ENCODE results near the gene RPS6KC1. TPM values are rescaled to one million over a fixed set of nuclear protein-coding genes. Genes with fewer than 3 reads are reported as not detected.
"Not testable (repeated sequence)": the region's sequence is repeated elsewhere in the genome, so short reads cannot be mapped to it uniquely, and the experiment has no call there.

The RPS6KC1 gene
- total and polyA plus RNA-seq, 9 donors: 13.1 to 25.1 (median 18.4) TPM

- Histone ChIP-seq H3K4me1 (ENCODE audit: control insufficient read depth, insufficient read depth, low read length) (no peaks in the 10 kb centered on the region), H3K27me3 (ENCODE audit: control insufficient read depth, insufficient read depth, low read length) (no peaks in the 10 kb centered on the region), H3K36me3 (ENCODE audit: control insufficient read depth, insufficient read depth, low read length) (peaks cover 28% of the 10 kb centered on the region), H3K27ac (ENCODE audit: low read length) (no peak overlapping the region), H3K9me3 (replicated peaks; ENCODE audit: control insufficient read depth, low read depth, low read length) (no peaks in the 10 kb centered on the region), H3K4me3 (ENCODE audit: low read length) (no peak overlapping the region)
- DNase-seq: no peak
- 80% methylated on average over 1 of the region's 2 CpGs for WGBS (ENCODE audit: insufficient coverage)
Observed at GRCh38 chr1:213082420-213083111, 31.5 kb downstream of the RPS6KC1 start.

GRCh38 chr1:213083112-213083445, 32.0 kb downstream of the RPS6KC1 start:
- no peaks in the 10 kb centered on the region for H3K4me1 ChIP-seq (ENCODE audit: control insufficient read depth, insufficient read depth, low read length)
- no peaks in the 10 kb centered on the region for H3K9me3 ChIP-seq (replicated peaks; ENCODE audit: control insufficient read depth, low read depth, low read length)
- no peak for DNase-seq
- H3K27ac ChIP-seq (ENCODE audit: low read length): no peak overlapping the region
- H3K27me3 ChIP-seq (ENCODE audit: control insufficient read depth, insufficient read depth, low read length): no peaks in the 10 kb centered on the region
- no peak overlapping the region for H3K4me3 ChIP-seq (ENCODE audit: low read length)
- H3K36me3 ChIP-seq (ENCODE audit: control insufficient read depth, insufficient read depth, low read length): peaks cover 33% of the 10 kb centered on the region
- WGBS (ENCODE audit: insufficient coverage): no CpG with 5 or more reads among the region's 3 CpGs

DNA sequence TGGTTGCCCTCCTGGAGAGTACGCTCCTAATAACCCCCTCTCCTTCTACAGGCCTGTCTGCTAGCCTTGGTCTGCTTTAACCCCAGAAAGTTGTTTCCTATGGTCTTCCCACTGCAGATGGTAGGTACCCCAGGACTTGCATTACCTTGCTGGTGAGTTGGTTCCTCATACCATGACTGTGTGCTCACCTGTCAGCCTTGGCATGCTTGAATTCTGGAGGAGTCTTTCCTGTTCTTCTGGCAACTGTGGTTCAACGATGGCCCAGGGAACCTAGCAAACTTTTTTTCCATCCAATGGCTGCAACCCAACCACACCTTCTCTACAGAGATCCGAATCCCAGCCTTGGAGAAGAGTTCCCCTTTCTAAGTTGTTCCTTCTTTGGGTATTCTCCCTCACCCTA, 36.9 kb downstream of the RPS6KC1 start:
- no peak overlapping the region for H3K27ac ChIP-seq (ENCODE audit: low read length)
- no peak for DNase-seq
- no peaks in the 10 kb centered on the region for H3K9me3 ChIP-seq (replicated peaks; ENCODE audit: control insufficient read depth, low read depth, low read length)
- H3K4me1 ChIP-seq (ENCODE audit: control insufficient read depth, insufficient read depth, low read length): no peaks in the 10 kb centered on the region
- 100% methylated on average over 3 of the region's 3 CpGs for WGBS (ENCODE audit: insufficient coverage)
- H3K27me3 ChIP-seq (ENCODE audit: control insufficient read depth, insufficient read depth, low read length): no peaks in the 10 kb centered on the region
- H3K36me3 ChIP-seq (ENCODE audit: control insufficient read depth, insufficient read depth, low read length): peaks cover 25% of the 10 kb centered on the region
- no peak overlapping the region for H3K4me3 ChIP-seq (ENCODE audit: low read length)

GRCh38 chr1:213089924-213090677, 39.1 kb downstream of the RPS6KC1 start:
- no peak overlapping the region for H3K4me3 ChIP-seq (ENCODE audit: low read length)
- no peaks in the 10 kb centered on the region for H3K27me3 ChIP-seq (ENCODE audit: control insufficient read depth, insufficient read depth, low read length)
- no peak for DNase-seq
- H3K27ac ChIP-seq (ENCODE audit: low read length): no peak overlapping the region
- peaks cover 11% of the 10 kb centered on the region for H3K36me3 ChIP-seq (ENCODE audit: control insufficient read depth, insufficient read depth, low read length)
- no peaks in the 10 kb centered on the region for H3K4me1 ChIP-seq (ENCODE audit: control insufficient read depth, insufficient read depth, low read length)
- no peaks in the 10 kb centered on the region for H3K9me3 ChIP-seq (replicated peaks; ENCODE audit: control insufficient read depth, low read depth, low read length)

DNA sequence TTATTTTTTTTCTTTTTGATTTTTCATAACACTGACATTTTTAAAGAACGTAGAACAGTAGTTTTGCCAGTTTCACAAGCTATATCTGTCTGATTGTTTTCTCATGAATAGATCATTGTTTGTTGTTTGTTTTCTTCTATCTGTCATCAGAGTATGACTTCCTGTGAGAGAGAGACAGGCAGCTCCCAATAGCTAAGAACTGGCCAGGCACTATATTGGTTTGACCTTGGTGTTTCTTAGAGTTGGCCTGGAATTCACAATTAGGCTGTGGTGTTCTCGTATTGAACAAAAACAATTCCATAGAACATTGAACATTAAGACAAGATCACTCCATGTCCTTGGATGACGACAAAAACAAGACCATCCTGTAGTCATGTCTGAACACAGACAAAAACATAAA, 43.4 kb downstream of the RPS6KC1 start:
- Histone ChIP-seq H3K27ac (ENCODE audit: low read length) (no peak overlapping the region), H3K4me3 (ENCODE audit: low read length) (no peak overlapping the region), H3K36me3 (ENCODE audit: control insufficient read depth, insufficient read depth, low read length) (no peaks in the 10 kb centered on the region), H3K4me1 (ENCODE audit: control insufficient read depth, insufficient read depth, low read length) (no peaks in the 10 kb centered on the region), H3K27me3 (ENCODE audit: control insufficient read depth, insufficient read depth, low read length) (no peaks in the 10 kb centered on the region), H3K9me3 (replicated peaks; ENCODE audit: control insufficient read depth, low read depth, low read length) (no peaks in the 10 kb centered on the region)
- WGBS (ENCODE audit: insufficient coverage): 100% methylated on average over 1 of the region's 3 CpGs
- DNase-seq: no peak

DNA sequence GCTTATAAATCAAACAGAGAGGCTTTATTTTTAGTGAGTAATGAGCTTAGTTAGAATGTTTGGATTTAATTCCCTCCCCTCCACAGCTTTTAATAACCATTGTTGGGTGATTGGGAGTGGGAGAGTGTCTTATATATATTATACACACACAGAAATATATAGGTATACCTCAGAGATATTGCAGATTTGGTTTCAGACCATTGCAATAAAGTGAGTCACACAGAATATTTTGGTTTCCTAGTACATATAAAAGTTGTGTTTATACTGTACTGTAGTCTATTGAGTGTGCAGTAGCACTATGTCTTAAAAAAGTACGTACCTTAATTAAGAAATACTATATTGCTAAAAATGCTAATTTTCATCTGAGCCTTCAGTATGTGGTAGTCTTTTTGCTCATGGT, 44.4 kb downstream of the RPS6KC1 start:
- Histone ChIP-seq H3K9me3 (replicated peaks; ENCODE audit: control insufficient read depth, low read depth, low read length) (no peaks in the 10 kb centered on the region), H3K36me3 (ENCODE audit: control insufficient read depth, insufficient read depth, low read length) (no peaks in the 10 kb centered on the region), H3K27ac (ENCODE audit: low read length) (no peak overlapping the region), H3K4me3 (ENCODE audit: low read length) (no peak overlapping the region), H3K27me3 (ENCODE audit: control insufficient read depth, insufficient read depth, low read length) (no peaks in the 10 kb centered on the region), H3K4me1 (ENCODE audit: control insufficient read depth, insufficient read depth, low read length) (no peaks in the 10 kb centered on the region)
- no CpG with 5 or more reads among the region's 1 CpG for WGBS (ENCODE audit: insufficient coverage)
- DNase-seq: no peak

GRCh38 chr1:213099682-213100399, 48.8 kb downstream of the RPS6KC1 start:
- Histone ChIP-seq H3K9me3 (replicated peaks; ENCODE audit: control insufficient read depth, low read depth, low read length) (no peaks in the 10 kb centered on the region), H3K27me3 (ENCODE audit: control insufficient read depth, insufficient read depth, low read length) (no peaks in the 10 kb centered on the region), H3K27ac (ENCODE audit: low read length) (no peak overlapping the region), H3K4me1 (ENCODE audit: control insufficient read depth, insufficient read depth, low read length) (no peaks in the 10 kb centered on the region), H3K4me3 (ENCODE audit: low read length) (no peak overlapping the region), H3K36me3 (ENCODE audit: control insufficient read depth, insufficient read depth, low read length) (no peaks in the 10 kb centered on the region)
- DNase-seq: no peak
- no CpG with 5 or more reads among the region's 4 CpGs for WGBS (ENCODE audit: insufficient coverage)

GRCh38 chr1:213100565-213100964, 49.5 kb downstream of the RPS6KC1 start:
- not testable (repeated sequence) for H3K27me3 ChIP-seq (ENCODE audit: control insufficient read depth, insufficient read depth, low read length); H3K4me3 ChIP-seq (ENCODE audit: low read length); H3K4me1 ChIP-seq (ENCODE audit: control insufficient read depth, insufficient read depth, low read length); DNase-seq; H3K36me3 ChIP-seq (ENCODE audit: control insufficient read depth, insufficient read depth, low read length); H3K9me3 ChIP-seq (replicated peaks; ENCODE audit: control insufficient read depth, low read depth, low read length); H3K27ac ChIP-seq (ENCODE audit: low read length)
- WGBS (ENCODE audit: insufficient coverage): no CpG with 5 or more reads among the region's 4 CpGs

- Histone ChIP-seq H3K36me3 (ENCODE audit: control insufficient read depth, insufficient read depth, low read length) (no peaks in the 10 kb centered on the region), H3K4me1 (ENCODE audit: control insufficient read depth, insufficient read depth, low read length) (no peaks in the 10 kb centered on the region), H3K27me3 (ENCODE audit: control insufficient read depth, insufficient read depth, low read length) (no peaks in the 10 kb centered on the region), H3K9me3 (replicated peaks; ENCODE audit: control insufficient read depth, low read depth, low read length) (no peaks in the 10 kb centered on the region), H3K4me3 (ENCODE audit: low read length) (no peak overlapping the region), H3K27ac (ENCODE audit: low read length) (no peak overlapping the region)
- no CpG with 5 or more reads among the region's 5 CpGs for whole genome bisulfite sequencing (ENCODE audit: insufficient coverage)
- DNase-seq: no peak
Observed at GRCh38 chr1:213103377-213104306, 52.6 kb downstream of the RPS6KC1 start.

Measured in muscle of leg (tissue), 11 donors.